GM21423 (cell line): ENCODE measurements around the gene GABRG3.

ENCODE experiments used
- ATAC-seq: cut with Tn5 transposase; IDR thresholded peaks from one replicate; pipeline ENCODE4 v1.9.1; 2021; ENCODE audit warnings: mild to moderate bottlenecking, moderate library complexity; ENCODE audit not compliant: unreplicated experiment

Gene GABRG3

GRCh38 chr15:27549746-27550145 is 578.8 kb downstream of the GABRG3 start:
- ATAC-seq = no peak

- ATAC-seq = no peak
These were observed 579.7 kb downstream of the GABRG3 start for GRCh38 chr15:27550635-27551034.

GRCh38 chr15:27561816-27562215 is 590.8 kb downstream of the GABRG3 start:
- no peak for ATAC-seq

GRCh38 chr15:27563765-27564370 is 592.9 kb downstream of the GABRG3 start:
- ATAC-seq = no peak

- ATAC-seq = no peak
These were observed 593.7 kb downstream of the GABRG3 start for GRCh38 chr15:27564656-27565055.

GRCh38 chr15:27570746-27571145 is 599.8 kb downstream of the GABRG3 start:
- ATAC-seq = no peak

- no peak for ATAC-seq
These were observed 603.0 kb downstream of the GABRG3 start for GRCh38 chr15:27573805-27574485.

GRCh38 chr15:27574541-27575054 is 603.6 kb downstream of the GABRG3 start:
- ATAC-seq = no peak

- no peak for ATAC-seq
These were observed 604.5 kb downstream of the GABRG3 start for GRCh38 chr15:27575521-27575920.

- ATAC-seq = no peak
These were observed 605.6 kb downstream of the GABRG3 start for GRCh38 chr15:27576576-27576975.

- ATAC-seq = no peak
These were observed 608.8 kb downstream of the GABRG3 start for GRCh38 chr15:27579738-27580137.

- ATAC-seq = no peak
These were observed 611.9 kb downstream of the GABRG3 start for GRCh38 chr15:27582726-27583410.

GRCh38 chr15:27583651-27584050 is 612.7 kb downstream of the GABRG3 start:
- ATAC-seq = no peak

GRCh38 chr15:27585041-27585640 is 614.2 kb downstream of the GABRG3 start:
- ATAC-seq = no peak

- ATAC-seq = no peak
These were observed 616.8 kb downstream of the GABRG3 start for GRCh38 chr15:27587810-27588209.

GRCh38 chr15:27589260-27589659 is 618.3 kb downstream of the GABRG3 start:
- ATAC-seq = no peak

- ATAC-seq = no peak
These were observed 618.8 kb downstream of the GABRG3 start for GRCh38 chr15:27589782-27590181.
